HG03457 (cell line): ENCODE data around the gene MAP7.

ENCODE experiments used
- ATAC-seq: cut with Tn5 transposase; IDR thresholded peaks from one replicate; pipeline ENCODE4 v1.9.1; 2021; ENCODE audit warnings: moderate number of reproducible peaks; ENCODE audit not compliant: unreplicated experiment

MAP7 gene

GRCh38 chr6:136566007-136566487 lies 15.8 kb upstream of the MAP7 start:
- ATAC-seq: no peak

- no peak for ATAC-seq
Observed at GRCh38 chr6:136564180-136564579, 14.0 kb upstream of the MAP7 start.

- no peak for ATAC-seq
Observed at GRCh38 chr6:136563386-136564152, 13.3 kb upstream of the MAP7 start.

GRCh38 chr6:136562211-136562610 lies 12.0 kb upstream of the MAP7 start:
- no peak for ATAC-seq

GRCh38 chr6:136553166-136553787 lies 3.1 kb upstream of the MAP7 start:
- no peak for ATAC-seq

- no peak for ATAC-seq
Observed at GRCh38 chr6:136552054-136552453, 1.8 kb upstream of the MAP7 start.

GRCh38 chr6:136551103-136551502 lies 881 bp upstream of the MAP7 start:
- no peak for ATAC-seq

- peak; percentile 41 for ATAC-seq
Observed at GRCh38 chr6:136550045-136550329, 235 bp downstream of the MAP7 start.

GRCh38 chr6:136549300-136550044 lies 750 bp downstream of the MAP7 start:
- peak; percentile 10 for ATAC-seq

GRCh38 chr6:136548582-136549299 lies 1.5 kb downstream of the MAP7 start:
- ATAC-seq: no peak

GRCh38 chr6:136547871-136548270 lies 2.4 kb downstream of the MAP7 start:
- no peak for ATAC-seq

GRCh38 chr6:136547336-136547735 lies 2.9 kb downstream of the MAP7 start:
- ATAC-seq: no peak

GRCh38 chr6:136546331-136546730 lies 3.9 kb downstream of the MAP7 start:
- ATAC-seq: no peak

GRCh38 chr6:136544326-136544725 lies 5.9 kb downstream of the MAP7 start:
- ATAC-seq: no peak

GRCh38 chr6:136541395-136541794 lies 8.8 kb downstream of the MAP7 start:
- no peak for ATAC-seq

- no peak for ATAC-seq
Observed at GRCh38 chr6:136539967-136540652, 10.1 kb downstream of the MAP7 start.

- ATAC-seq: no peak
Observed at GRCh38 chr6:136538836-136539235, 11.4 kb downstream of the MAP7 start.

- no peak for ATAC-seq
Observed at GRCh38 chr6:136535880-136536650, 14.2 kb downstream of the MAP7 start.

- no peak for ATAC-seq
Observed at GRCh38 chr6:136535017-136535765, 15.0 kb downstream of the MAP7 start.
